ENCODE measurements around the gene ZCCHC24.

The ZCCHC24 gene

GRCh38 chr10:79347894-79348639, 97.4 kb downstream of the ZCCHC24 start:
- peak; percentile 31 for TF ChIP-seq CTCF (conservative IDR thresholded peaks at IDR 0.05; ENCODE audit: low read depth, low read length)
- peak; percentile 90 for DNase-seq (ENCODE audit: low read depth)
- H3K4me3 ChIP-seq (ENCODE audit: low read depth, low read length): peak overlapping the region; percentile 76

- peak; percentile 96 for DNase-seq (ENCODE audit: low read depth)
- peak; percentile 71 for TF ChIP-seq CTCF (conservative IDR thresholded peaks at IDR 0.05; ENCODE audit: low read depth, low read length)
- H3K4me3 ChIP-seq (ENCODE audit: low read depth, low read length): peak within 1 kb of the TSS; percentile 76
These were observed 98.1 kb downstream of the ZCCHC24 start, which contains the start of gene PPIF for GRCh38 chr10:79347226-79347893. TSS of gene PPIF (plus strand) at chr10:79347469. CDS start at chr10:79347549, 80 bp downstream.

- H3K4me3 ChIP-seq (ENCODE audit: low read depth, low read length): no peak overlapping the region
These were observed 98.8 kb downstream of the ZCCHC24 start for GRCh38 chr10:79346388-79347225.

GRCh38 chr10:79346012-79346340, 99.4 kb downstream of the ZCCHC24 start:
- no peak for DNase-seq (ENCODE audit: low read depth)
- H3K4me3 ChIP-seq (ENCODE audit: low read depth, low read length): no peak overlapping the region
- TF ChIP-seq CTCF (conservative IDR thresholded peaks at IDR 0.05; ENCODE audit: low read depth, low read length): no peak

More at GRCh38 chr10:79346388-79347225, 98.8 kb downstream of the ZCCHC24 start:
- DNase-seq (ENCODE audit: low read depth): no peak
- no peak for TF ChIP-seq CTCF (conservative IDR thresholded peaks at IDR 0.05; ENCODE audit: low read depth, low read length)

- no peak for TF ChIP-seq CTCF (conservative IDR thresholded peaks at IDR 0.05; ENCODE audit: low read depth, low read length)
- no peak for DNase-seq (ENCODE audit: low read depth)
- no peak overlapping the region for H3K4me3 ChIP-seq (ENCODE audit: low read depth, low read length)
These were observed 100.0 kb downstream of the ZCCHC24 start for GRCh38 chr10:79345241-79346011.

GRCh38 chr10:79344502-79345195, 100.8 kb downstream of the ZCCHC24 start:
- no peak for DNase-seq (ENCODE audit: low read depth)
- H3K4me3 ChIP-seq (ENCODE audit: low read depth, low read length): no peak overlapping the region
- TF ChIP-seq CTCF (conservative IDR thresholded peaks at IDR 0.05; ENCODE audit: low read depth, low read length): no peak

Data from choroid plexus epithelial cell (primary cell).